Measurements from ENCODE around the gene TCP10L.

DNA sequence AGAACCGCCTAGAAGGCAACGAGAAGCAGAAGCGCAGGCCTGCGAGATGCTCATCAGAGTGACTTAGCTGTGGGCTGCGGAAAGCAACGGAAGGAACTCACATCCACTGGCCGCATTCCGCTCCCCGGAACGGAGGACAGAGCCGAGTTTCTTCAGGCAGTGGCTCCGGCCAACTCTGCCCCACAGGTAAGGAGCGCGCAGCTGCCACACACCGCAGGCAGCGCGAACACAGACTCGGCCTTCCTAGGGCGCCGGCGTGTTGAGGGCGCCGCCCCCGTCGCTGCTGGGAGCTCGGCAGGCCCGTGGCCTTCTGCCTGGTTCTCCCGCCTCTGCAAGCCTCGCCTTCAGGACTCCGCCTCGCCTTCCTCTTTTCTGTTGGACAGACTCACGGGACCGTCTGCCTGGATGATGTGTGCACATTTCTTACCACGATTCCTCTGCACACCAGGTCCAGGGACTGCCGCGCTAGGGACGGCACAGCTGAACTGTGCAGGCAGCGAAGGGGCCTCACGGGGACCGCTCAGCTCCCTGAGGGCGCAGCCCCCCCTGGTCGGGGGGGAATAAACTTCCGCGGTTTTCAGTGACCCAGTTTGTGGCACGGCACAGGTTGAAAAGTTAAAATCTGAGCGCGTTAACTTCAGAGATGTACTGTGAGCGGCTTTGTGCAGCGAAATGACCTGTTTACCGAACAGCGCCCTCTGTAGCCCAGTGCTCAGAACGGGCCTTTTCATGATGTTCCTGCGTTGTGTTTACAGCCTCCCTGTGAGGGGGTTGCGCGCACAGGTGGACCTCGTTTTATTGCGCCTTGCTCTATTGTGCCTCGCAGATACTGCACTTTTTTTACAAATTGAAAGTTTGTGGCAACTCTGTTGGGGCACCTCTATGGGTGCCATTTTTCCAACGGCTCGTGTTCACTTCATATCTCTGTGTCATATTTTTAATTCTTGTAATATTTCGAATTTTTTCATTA lies 15.8 kb downstream of the TCP10L start:
- TF ChIP-seq, protein P1, sequence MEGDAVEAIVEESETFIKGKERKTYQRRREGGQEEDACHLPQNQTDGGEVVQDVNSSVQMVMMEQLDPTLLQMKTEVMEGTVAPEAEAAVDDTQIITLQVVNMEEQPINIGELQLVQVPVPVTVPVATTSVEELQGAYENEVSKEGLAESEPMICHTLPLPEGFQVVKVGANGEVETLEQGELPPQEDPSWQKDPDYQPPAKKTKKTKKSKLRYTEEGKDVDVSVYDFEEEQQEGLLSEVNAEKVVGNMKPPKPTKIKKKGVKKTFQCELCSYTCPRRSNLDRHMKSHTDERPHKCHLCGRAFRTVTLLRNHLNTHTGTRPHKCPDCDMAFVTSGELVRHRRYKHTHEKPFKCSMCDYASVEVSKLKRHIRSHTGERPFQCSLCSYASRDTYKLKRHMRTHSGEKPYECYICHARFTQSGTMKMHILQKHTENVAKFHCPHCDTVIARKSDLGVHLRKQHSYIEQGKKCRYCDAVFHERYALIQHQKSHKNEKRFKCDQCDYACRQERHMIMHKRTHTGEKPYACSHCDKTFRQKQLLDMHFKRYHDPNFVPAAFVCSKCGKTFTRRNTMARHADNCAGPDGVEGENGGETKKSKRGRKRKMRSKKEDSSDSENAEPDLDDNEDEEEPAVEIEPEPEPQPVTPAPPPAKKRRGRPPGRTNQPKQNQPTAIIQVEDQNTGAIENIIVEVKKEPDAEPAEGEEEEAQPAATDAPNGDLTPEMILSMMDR (IDR thresholded peaks at IDR 0.05), result peak; percentile 42 to 75 (median 55)
- no peak for TF ChIP-seq POLR2A (IDR thresholded peaks at IDR 0.05)
